Ovary (tissue), 3 donors: ENCODE results near the gene GATM.

Source experiments
- CTCF ChIP-seq, 3 donors: fragments of 450-650 bp in 2 of 3; fragments of 200-600 bp in 1 of 3; IDR thresholded peaks; one replicate each; pipeline versions ENCODE4 v1.5.1 to v1.8.0; 2016 to 2022; ENCODE audit warnings: antibody characterized with exemption in 3 of 3, mild to moderate bottlenecking in 1 of 3
- POLR2A ChIP-seq: fragments of 450-650 bp; IDR thresholded peaks from one replicate; pipeline ENCODE4 v1.6.1; 2017; ENCODE audit warnings: antibody characterized with exemption, mild to moderate bottlenecking, moderate library complexity
- donor health status: DM: no; HTN: no; CAD: no.

- TF ChIP-seq POLR2A (no peak), CTCF (IDR thresholded peaks at IDR 0.05) (no peak)
These were observed 39.1 kb upstream of the GATM start for GRCh38 chr15:45417303-45417950.
